ENCODE data around the gene MAD2L1BP.
"Not testable (repeated sequence)": the region's sequence is repeated elsewhere in the genome, so short reads cannot be mapped to it uniquely, and the experiment has no call there.

MAD2L1BP gene

DNA sequence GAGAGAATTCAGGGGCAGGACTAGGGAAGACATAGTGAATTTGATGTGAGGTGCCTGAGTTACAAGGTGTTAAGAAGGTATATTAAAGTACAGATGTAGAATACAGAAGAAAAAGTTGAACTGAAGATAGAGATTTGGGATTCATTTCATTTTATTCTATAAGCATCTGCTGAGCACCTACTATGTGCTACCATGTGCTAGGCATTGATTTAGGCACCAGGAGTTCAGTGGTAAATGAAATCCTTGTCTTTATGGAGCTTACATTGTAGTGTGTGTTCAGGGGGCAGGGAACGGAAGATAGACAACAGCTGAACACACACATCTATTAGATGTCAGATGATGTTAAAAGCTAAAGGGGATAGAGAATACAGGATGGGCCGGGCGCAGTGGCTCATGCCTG is 12.0 kb downstream of the MAD2L1BP start (continued):
- TF ChIP-seq, protein P1, sequence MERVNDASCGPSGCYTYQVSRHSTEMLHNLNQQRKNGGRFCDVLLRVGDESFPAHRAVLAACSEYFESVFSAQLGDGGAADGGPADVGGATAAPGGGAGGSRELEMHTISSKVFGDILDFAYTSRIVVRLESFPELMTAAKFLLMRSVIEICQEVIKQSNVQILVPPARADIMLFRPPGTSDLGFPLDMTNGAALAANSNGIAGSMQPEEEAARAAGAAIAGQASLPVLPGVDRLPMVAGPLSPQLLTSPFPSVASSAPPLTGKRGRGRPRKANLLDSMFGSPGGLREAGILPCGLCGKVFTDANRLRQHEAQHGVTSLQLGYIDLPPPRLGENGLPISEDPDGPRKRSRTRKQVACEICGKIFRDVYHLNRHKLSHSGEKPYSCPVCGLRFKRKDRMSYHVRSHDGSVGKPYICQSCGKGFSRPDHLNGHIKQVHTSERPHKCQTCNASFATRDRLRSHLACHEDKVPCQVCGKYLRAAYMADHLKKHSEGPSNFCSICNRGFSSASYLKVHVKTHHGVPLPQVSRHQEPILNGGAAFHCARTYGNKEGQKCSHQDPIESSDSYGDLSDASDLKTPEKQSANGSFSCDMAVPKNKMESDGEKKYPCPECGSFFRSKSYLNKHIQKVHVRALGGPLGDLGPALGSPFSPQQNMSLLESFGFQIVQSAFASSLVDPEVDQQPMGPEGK (CRISPR knock-in tag; IDR thresholded peaks at IDR 0.05; ENCODE audit: borderline replicate concordance) = no peak
- no peak for TF ChIP-seq BACH2 (CRISPR knock-in tag; IDR thresholded peaks at IDR 0.05; ENCODE audit: borderline replicate concordance)

- no peak for ATAC-seq
- TF ChIP-seq CSRNP3 (CRISPR knock-in tag; IDR thresholded peaks at IDR 0.05) (no peak), BACH2 (CRISPR knock-in tag; IDR thresholded peaks at IDR 0.05; ENCODE audit: borderline replicate concordance) (no peak), ESRRG (CRISPR knock-in tag; IDR thresholded peaks at IDR 0.05) (no peak), ZC3H10 (CRISPR knock-in tag; IDR thresholded peaks at IDR 0.05) (no peak), POU6F1 (CRISPR knock-in tag; IDR thresholded peaks at IDR 0.05; ENCODE audit: borderline replicate concordance, low read depth) (no peak), CSDC2 (CRISPR knock-in tag; IDR thresholded peaks at IDR 0.05) (no peak)
- TF ChIP-seq, protein P2, sequence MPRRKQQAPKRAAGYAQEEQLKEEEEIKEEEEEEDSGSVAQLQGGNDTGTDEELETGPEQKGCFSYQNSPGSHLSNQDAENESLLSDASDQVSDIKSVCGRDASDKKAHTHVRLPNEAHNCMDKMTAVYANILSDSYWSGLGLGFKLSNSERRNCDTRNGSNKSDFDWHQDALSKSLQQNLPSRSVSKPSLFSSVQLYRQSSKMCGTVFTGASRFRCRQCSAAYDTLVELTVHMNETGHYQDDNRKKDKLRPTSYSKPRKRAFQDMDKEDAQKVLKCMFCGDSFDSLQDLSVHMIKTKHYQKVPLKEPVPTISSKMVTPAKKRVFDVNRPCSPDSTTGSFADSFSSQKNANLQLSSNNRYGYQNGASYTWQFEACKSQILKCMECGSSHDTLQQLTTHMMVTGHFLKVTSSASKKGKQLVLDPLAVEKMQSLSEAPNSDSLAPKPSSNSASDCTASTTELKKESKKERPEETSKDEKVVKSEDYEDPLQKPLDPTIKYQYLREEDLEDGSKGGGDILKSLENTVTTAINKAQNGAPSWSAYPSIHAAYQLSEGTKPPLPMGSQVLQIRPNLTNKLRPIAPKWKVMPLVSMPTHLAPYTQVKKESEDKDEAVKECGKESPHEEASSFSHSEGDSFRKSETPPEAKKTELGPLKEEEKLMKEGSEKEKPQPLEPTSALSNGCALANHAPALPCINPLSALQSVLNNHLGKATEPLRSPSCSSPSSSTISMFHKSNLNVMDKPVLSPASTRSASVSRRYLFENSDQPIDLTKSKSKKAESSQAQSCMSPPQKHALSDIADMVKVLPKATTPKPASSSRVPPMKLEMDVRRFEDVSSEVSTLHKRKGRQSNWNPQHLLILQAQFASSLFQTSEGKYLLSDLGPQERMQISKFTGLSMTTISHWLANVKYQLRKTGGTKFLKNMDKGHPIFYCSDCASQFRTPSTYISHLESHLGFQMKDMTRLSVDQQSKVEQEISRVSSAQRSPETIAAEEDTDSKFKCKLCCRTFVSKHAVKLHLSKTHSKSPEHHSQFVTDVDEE (CRISPR knock-in tag; IDR thresholded peaks at IDR 0.05) = no peak
These were observed 12.6 kb downstream of the MAD2L1BP start for GRCh38 chr6:43648248-43648647.

- ATAC-seq = not testable (repeated sequence)
These were observed 17.2 kb downstream of the MAD2L1BP start for GRCh38 chr6:43652822-43653221.

GRCh38 chr6:43657221-43657802 is 21.7 kb downstream of the MAD2L1BP start:
- ATAC-seq = no peak
- no peak for TF ChIP-seq ZNF8 (CRISPR knock-in tag; IDR thresholded peaks at IDR 0.05)
- TF ChIP-seq ESRRG (CRISPR knock-in tag; IDR thresholded peaks at IDR 0.05) = no peak
- TF ChIP-seq ZNF70 (CRISPR knock-in tag; IDR thresholded peaks at IDR 0.05) = no peak
- TF ChIP-seq ZFP30 (CRISPR knock-in tag; IDR thresholded peaks at IDR 0.05) = no peak
- no peak for TF ChIP-seq OSR1 (CRISPR knock-in tag; IDR thresholded peaks at IDR 0.05)
- TF ChIP-seq ZNF565 (CRISPR knock-in tag; conservative IDR thresholded peaks at IDR 0.05; ENCODE audit: low read depth) = no peak
- TF ChIP-seq CSDC2 (CRISPR knock-in tag; IDR thresholded peaks at IDR 0.05) = no peak
- TF ChIP-seq ARNTL (CRISPR knock-in tag; IDR thresholded peaks at IDR 0.05; ENCODE audit: borderline replicate concordance, low read depth) = no peak
- TF ChIP-seq, protein P3, sequence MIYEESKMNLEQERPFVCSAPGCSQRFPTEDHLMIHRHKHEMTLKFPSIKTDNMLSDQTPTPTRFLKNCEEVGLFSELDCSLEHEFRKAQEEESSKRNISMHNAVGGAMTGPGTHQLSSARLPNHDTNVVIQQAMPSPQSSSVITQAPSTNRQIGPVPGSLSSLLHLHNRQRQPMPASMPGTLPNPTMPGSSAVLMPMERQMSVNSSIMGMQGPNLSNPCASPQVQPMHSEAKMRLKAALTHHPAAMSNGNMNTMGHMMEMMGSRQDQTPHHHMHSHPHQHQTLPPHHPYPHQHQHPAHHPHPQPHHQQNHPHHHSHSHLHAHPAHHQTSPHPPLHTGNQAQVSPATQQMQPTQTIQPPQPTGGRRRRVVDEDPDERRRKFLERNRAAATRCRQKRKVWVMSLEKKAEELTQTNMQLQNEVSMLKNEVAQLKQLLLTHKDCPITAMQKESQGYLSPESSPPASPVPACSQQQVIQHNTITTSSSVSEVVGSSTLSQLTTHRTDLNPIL (CRISPR knock-in tag; IDR thresholded peaks at IDR 0.05; ENCODE audit: low read depth) = no peak
- TF ChIP-seq ZC3H10 (CRISPR knock-in tag; IDR thresholded peaks at IDR 0.05) = no peak
- TF ChIP-seq, protein P2 (CRISPR knock-in tag; IDR thresholded peaks at IDR 0.05) = no peak
- no peak for TF ChIP-seq CSRNP3 (CRISPR knock-in tag; IDR thresholded peaks at IDR 0.05)
- TF ChIP-seq TOX (CRISPR knock-in tag; IDR thresholded peaks at IDR 0.05; ENCODE audit: borderline replicate concordance) = no peak
- TF ChIP-seq BACH2 (CRISPR knock-in tag; IDR thresholded peaks at IDR 0.05; ENCODE audit: borderline replicate concordance) = no peak
- TF ChIP-seq SNAI2 (CRISPR knock-in tag; IDR thresholded peaks at IDR 0.05) = no peak
- no peak for TF ChIP-seq POU6F1 (CRISPR knock-in tag; IDR thresholded peaks at IDR 0.05; ENCODE audit: borderline replicate concordance, low read depth)
- TF ChIP-seq RARB (CRISPR knock-in tag; IDR thresholded peaks at IDR 0.05) = no peak
- TF ChIP-seq GLIS3 (CRISPR knock-in tag; IDR thresholded peaks at IDR 0.05) = no peak
- no peak for TF ChIP-seq ISL1 (CRISPR knock-in tag; IDR thresholded peaks at IDR 0.05)

All from SK-N-SH treated with all-trans-retinoic acid at 6 μM for 48 hours (cell line).